CD4-positive, alpha-beta T cell (primary cell): ENCODE data around the gene SLC8A2. TPM values are rescaled to one million over a fixed set of nuclear protein-coding genes. Genes with fewer than 3 reads are reported as not detected.
A peak's percentile ranks its signal among the peaks of the same experiment; 100 is the strongest.

Experiments
- ATAC-seq: fragments of 200-7000 bp; cut with Tn5 transposase; one replicate; pipeline ENCODE4 v1.10.0; 2022; ENCODE audit warnings: mild to moderate bottlenecking; ENCODE audit not compliant: poor library complexity
- CTCF ChIA-PET: fragments of 350-600 bp; sonication (Branson Sonifier 250); formaldehyde crosslinking; loops from one replicate; lab custom pipeline; 2021; ENCODE audit warnings: antibody characterized with exemption, inconsistent platforms; lab: Charles Lee
- POLR2A ChIA-PET: fragments of 350-600 bp; sonication (Branson Sonifier 250); formaldehyde crosslinking; loops from one replicate; lab custom pipeline; 2021; ENCODE audit warnings: antibody characterized with exemption, inconsistent platforms; lab: Charles Lee
- DNase-seq, 14 experiments: peaks; one replicate each; pipeline ENCODE4 v3.0.0-alpha.2; 2013 to 2020; ENCODE audit warnings: mixed read lengths in 2 of 14
- H3K27ac ChIP-seq, 2 donors: one replicate each; pipeline versions ENCODE4 v1.5.1 to v1.7.0; 2013; ENCODE audit warnings: low read length in 2 of 2, low read depth in 1 of 2, mild to moderate bottlenecking in 1 of 2
- H3K27me3 ChIP-seq, 2 experiments: 1 replicate in 1 of 2; 2 replicates in 1 of 2; pipeline versions ENCODE4 v1.6.1 to v1.7.0; 2013; ENCODE audit warnings: low read length in 2 of 2, control low read depth in 1 of 2, mild to moderate bottlenecking in 1 of 2, moderate library complexity in 1 of 2; ENCODE audit not compliant: insufficient read depth in 2 of 2, control insufficient read depth in 1 of 2
- H3K36me3 ChIP-seq: one replicate; pipeline ENCODE4 v1.6.1; 2013; ENCODE audit warnings: low read length, control low read depth; ENCODE audit not compliant: insufficient read depth
- H3K4me1 ChIP-seq: one replicate; pipeline ENCODE4 v1.6.1; 2013; ENCODE audit warnings: low read length, control low read depth; ENCODE audit not compliant: insufficient read depth
- H3K4me3 ChIP-seq: one replicate; pipeline ENCODE4 v1.5.1; 2013; ENCODE audit warnings: mild to moderate bottlenecking, low read length, moderate library complexity
- H3K9me3 ChIP-seq, 2 experiments: 1 replicate in 1 of 2; 2 replicates in 1 of 2; pipeline versions ENCODE4 v1.6.1 to v1.7.0; 2013; ENCODE audit warnings: low read length in 2 of 2, mild to moderate bottlenecking in 2 of 2, control low read depth in 1 of 2, moderate library complexity in 1 of 2; ENCODE audit not compliant: control insufficient read depth in 1 of 2, insufficient read depth in 1 of 2
- H3K27ac Mint-ChIP-seq: one replicate; pipeline ENCODE4 v1.8.0; 2020; ENCODE audit warnings: mixed read lengths
- H3K27me3 Mint-ChIP-seq: one replicate; pipeline ENCODE4 v1.8.0; 2021; ENCODE audit warnings: mixed read lengths
- H3K36me3 Mint-ChIP-seq: one replicate; pipeline ENCODE4 v1.8.0; 2021; ENCODE audit warnings: low read depth, mixed read lengths
- H3K4me1 Mint-ChIP-seq: one replicate; pipeline ENCODE4 v1.8.0; 2021; ENCODE audit warnings: low read depth, mixed read lengths
- H3K4me3 Mint-ChIP-seq: one replicate; pipeline ENCODE4 v1.8.0; 2020; ENCODE audit warnings: mild to moderate bottlenecking, mixed read lengths
- H3K9me3 Mint-ChIP-seq: one replicate; pipeline ENCODE4 v1.8.0; 2020; ENCODE audit warnings: mixed read lengths
- intact Hi-C, 2 experiments: fragments of 100-400 bp; cut with DNase I in 1 of 2; cut with micrococcal nuclease in 1 of 2; formaldehyde crosslinking; loops; one replicate each; pipeline versions ENCODE4 v1.15.1 to v1.9.0; 2023 to 2025; cut with DNase I, micrococcal nuclease
- total RNA-seq, 174 experiments: library from RNA in 2 of 174; stranded (reverse) in 2 of 174; gene quantifications; one replicate each; pipeline ENCODE4 v1.2.3 and lab custom pipeline; 2021 to 2026
- TF ChIP-seq, protein P1 (sequence below): fragments of 200-600 bp; IDR thresholded peaks from one replicate; pipeline ENCODE4 v1.8.0; 2022; ENCODE audit warnings: antibody characterized with exemption, mild to moderate bottlenecking

SLC8A2 gene
- total RNA-seq, 2 experiments from 2014 or later = not detected

DNA sequence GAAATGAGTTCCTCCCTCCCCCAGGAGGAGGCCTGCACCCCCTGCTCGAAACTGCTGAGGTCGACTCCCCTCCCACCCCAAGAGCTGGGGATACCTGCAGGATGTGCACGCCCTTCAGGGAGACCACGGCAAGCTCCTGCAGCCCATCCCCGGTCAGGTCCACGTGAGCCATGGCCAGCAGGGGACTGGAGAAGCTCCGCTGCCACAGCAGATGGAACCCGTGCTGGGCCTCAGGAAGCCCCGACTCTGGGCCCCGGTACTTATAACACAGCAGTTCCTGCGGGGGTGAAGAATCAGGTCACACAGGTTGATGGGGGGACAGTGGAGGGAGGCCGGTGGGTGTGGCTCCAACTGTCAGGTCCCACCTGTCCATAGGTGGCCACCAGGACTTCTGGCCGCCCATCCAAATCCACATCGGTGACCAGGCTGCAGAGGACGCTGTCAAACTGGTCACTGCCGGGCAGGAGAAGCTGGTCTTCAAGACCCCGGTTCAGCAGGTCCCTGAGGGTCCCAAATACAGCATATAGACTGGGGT is 4.8 kb upstream of the SLC8A2 start:
- H3K4me1 ChIP-seq = peaks cover 9% of the 10 kb centered on the region
- peaks cover 5% of the 10 kb centered on the region for H3K4me1 Mint-ChIP-seq
- H3K36me3 Mint-ChIP-seq = no peaks in the 10 kb centered on the region
- no peak for ATAC-seq
- peaks cover 0 to 12% of the 10 kb centered on the region in 2 experiments for H3K9me3 ChIP-seq
- peaks cover 19% of the 10 kb centered on the region for H3K27me3 Mint-ChIP-seq
- H3K27ac Mint-ChIP-seq = no peak overlapping the region
- intact Hi-C loops = loop anchor here in 1 of 2 experiments (5.0 kb wide), 1 partner anchor 889 kb away; no protein-coding TSS in a partner anchor
- ChIA-PET POLR2A (interaction anchor here (1.2 kb wide), 1 partner anchor 8 kb away, joined by 3 read pairs; the partner anchor contains the start of gene KPTN), CTCF (no interaction called here)
- H3K36me3 ChIP-seq = no peaks in the 10 kb centered on the region
- no peak overlapping the region for H3K4me3 ChIP-seq
- H3K27me3 ChIP-seq = peaks cover 20% of the 10 kb centered on the region in 2 experiments
- no peak overlapping the region for H3K4me3 Mint-ChIP-seq
- H3K9me3 Mint-ChIP-seq = no peaks in the 10 kb centered on the region
- no peak overlapping the region for H3K27ac ChIP-seq
- DNase-seq = peak in 1 of 14 experiments; percentile 17
- TF ChIP-seq, protein P1, sequence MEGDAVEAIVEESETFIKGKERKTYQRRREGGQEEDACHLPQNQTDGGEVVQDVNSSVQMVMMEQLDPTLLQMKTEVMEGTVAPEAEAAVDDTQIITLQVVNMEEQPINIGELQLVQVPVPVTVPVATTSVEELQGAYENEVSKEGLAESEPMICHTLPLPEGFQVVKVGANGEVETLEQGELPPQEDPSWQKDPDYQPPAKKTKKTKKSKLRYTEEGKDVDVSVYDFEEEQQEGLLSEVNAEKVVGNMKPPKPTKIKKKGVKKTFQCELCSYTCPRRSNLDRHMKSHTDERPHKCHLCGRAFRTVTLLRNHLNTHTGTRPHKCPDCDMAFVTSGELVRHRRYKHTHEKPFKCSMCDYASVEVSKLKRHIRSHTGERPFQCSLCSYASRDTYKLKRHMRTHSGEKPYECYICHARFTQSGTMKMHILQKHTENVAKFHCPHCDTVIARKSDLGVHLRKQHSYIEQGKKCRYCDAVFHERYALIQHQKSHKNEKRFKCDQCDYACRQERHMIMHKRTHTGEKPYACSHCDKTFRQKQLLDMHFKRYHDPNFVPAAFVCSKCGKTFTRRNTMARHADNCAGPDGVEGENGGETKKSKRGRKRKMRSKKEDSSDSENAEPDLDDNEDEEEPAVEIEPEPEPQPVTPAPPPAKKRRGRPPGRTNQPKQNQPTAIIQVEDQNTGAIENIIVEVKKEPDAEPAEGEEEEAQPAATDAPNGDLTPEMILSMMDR = no peak

DNA sequence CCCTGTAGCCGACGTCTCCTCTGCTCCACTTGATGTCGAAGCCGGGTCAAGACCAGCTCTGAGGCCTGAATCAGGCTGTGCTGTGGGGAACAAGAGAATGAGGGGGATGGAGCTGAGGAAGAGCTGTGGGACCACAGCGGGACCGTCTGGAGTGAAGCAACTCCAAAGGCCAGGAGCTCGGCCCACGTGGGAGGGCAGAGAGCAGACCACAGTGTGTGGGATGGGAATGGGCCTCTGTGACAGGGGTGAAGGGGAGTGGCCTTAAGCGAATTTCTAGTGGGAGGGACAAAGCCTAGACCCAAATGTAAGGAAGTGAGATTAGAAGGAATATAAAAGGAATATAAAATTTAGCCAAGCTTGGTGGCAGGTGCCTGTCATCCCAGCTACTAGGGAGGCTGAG is 3.8 kb upstream of the SLC8A2 start:
- Mint-ChIP-seq H3K27me3 (peaks cover 30% of the 10 kb centered on the region), H3K9me3 (no peaks in the 10 kb centered on the region), H3K4me1 (peaks cover 14% of the 10 kb centered on the region), H3K36me3 (no peaks in the 10 kb centered on the region), H3K4me3 (no peak overlapping the region), H3K27ac (no peak overlapping the region)
- TF ChIP-seq, protein P1 = no peak
- intact Hi-C loops = loop anchor here in 1 of 2 experiments (5.0 kb wide), 1 partner anchor 888 kb away; no protein-coding TSS in a partner anchor
- ATAC-seq (no peak), DNase-seq (no peak)
- CTCF ChIA-PET = interaction anchor here (2.0 kb wide), 1 partner anchor 39 kb away, joined by 5 read pairs; no protein-coding TSS in a partner anchor
- no peaks in the 10 kb centered on the region for H3K36me3 ChIP-seq
- no peak overlapping the region for H3K27ac ChIP-seq
- H3K4me1 ChIP-seq = peaks cover 13% of the 10 kb centered on the region
- peaks cover 0 to 16% of the 10 kb centered on the region in 2 experiments for H3K9me3 ChIP-seq
- peaks cover 30% of the 10 kb centered on the region in 2 experiments for H3K27me3 ChIP-seq
- POLR2A ChIA-PET = interaction anchor here (1.2 kb wide), 1 partner anchor 9 kb away, joined by 3 read pairs; the partner anchor contains the start of gene KPTN
- H3K4me3 ChIP-seq = no peak overlapping the region

DNA sequence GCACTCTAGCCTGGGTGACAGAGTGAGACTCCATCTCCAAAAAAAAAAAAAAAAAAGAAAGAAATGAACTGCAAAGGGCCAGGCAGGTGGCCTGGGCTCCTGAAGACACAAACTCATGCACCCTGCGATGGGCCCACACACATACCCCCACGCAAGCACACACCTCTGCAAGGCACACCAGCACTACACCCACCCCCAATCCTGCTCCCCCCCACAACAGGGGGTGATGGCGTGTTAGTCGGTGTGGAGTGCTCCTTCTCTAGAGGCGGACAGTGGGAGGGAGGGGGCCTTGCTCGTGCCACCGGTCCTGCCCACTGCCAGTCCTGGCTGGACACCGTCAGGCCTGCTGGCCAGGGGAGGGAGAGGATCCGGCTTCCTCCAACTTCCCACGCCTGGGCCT is 1.6 kb upstream of the SLC8A2 start:
- Histone ChIP-seq H3K9me3 (peaks cover 0 to 27% of the 10 kb centered on the region in 2 experiments), H3K27me3 (peaks cover 48 to 50% of the 10 kb centered on the region in 2 experiments), H3K4me1 (peaks cover 13% of the 10 kb centered on the region), H3K36me3 (no peaks in the 10 kb centered on the region), H3K27ac (no peak overlapping the region), H3K4me3 (no peak overlapping the region)
- no peak for DNase-seq
- H3K4me3 Mint-ChIP-seq = no peak overlapping the region
- ChIA-PET POLR2A (interaction anchor here (0.6 kb wide), 1 partner anchor 27 kb away, joined by 3 read pairs; no protein-coding TSS in a partner anchor), CTCF (interaction anchor here (1.0 kb wide), 1 partner anchor 10 kb away, joined by 4 read pairs; the partner anchor contains the start of gene KPTN)
- H3K9me3 Mint-ChIP-seq = no peaks in the 10 kb centered on the region
- no peaks in the 10 kb centered on the region for H3K36me3 Mint-ChIP-seq
- ATAC-seq = no peak
- TF ChIP-seq, protein P1 = no peak
- intact Hi-C loops = no loop called here
- no peak overlapping the region for H3K27ac Mint-ChIP-seq
- H3K4me1 Mint-ChIP-seq = peaks cover 17% of the 10 kb centered on the region
- H3K27me3 Mint-ChIP-seq = peaks cover 51% of the 10 kb centered on the region
